ENCODE data around the gene CACNA2D2.

Gene CACNA2D2

GRCh38 chr3:50333744-50334328 is 169.6 kb downstream of the CACNA2D2 start:
- peak overlapping the region; percentile 8; the same call in 1 of the 2 replicates for H3K4me3 ChIP-seq (replicated peaks; ENCODE audit: low read depth, low read length)
- DNase-seq (ENCODE audit: extremely low read depth, low read depth), result no peak
- no peak for TF ChIP-seq CTCF (IDR thresholded peaks at IDR 0.05; ENCODE audit: low read depth, low read length, missing control alignments)

- no peak overlapping the region for H3K4me3 ChIP-seq (replicated peaks; ENCODE audit: low read depth, low read length)
- no peak for DNase-seq (ENCODE audit: extremely low read depth, low read depth)
- TF ChIP-seq CTCF (IDR thresholded peaks at IDR 0.05; ENCODE audit: low read depth, low read length, missing control alignments), result no peak
Measured at GRCh38 chr3:50331364-50331907, 172.0 kb downstream of the CACNA2D2 start.

- H3K4me3 ChIP-seq (replicated peaks; ENCODE audit: low read depth, low read length), result no peak overlapping the region
- TF ChIP-seq CTCF (IDR thresholded peaks at IDR 0.05; ENCODE audit: low read depth, low read length, missing control alignments), result no peak
- no peak for DNase-seq (ENCODE audit: extremely low read depth, low read depth)
Measured at GRCh38 chr3:50330330-50330729, 173.1 kb downstream of the CACNA2D2 start.

- H3K4me3 ChIP-seq (replicated peaks; ENCODE audit: low read depth, low read length), result peak within 1 kb of the TSS; percentile 94
- no peak for DNase-seq (ENCODE audit: extremely low read depth, low read depth)
- no peak for TF ChIP-seq CTCF (IDR thresholded peaks at IDR 0.05; ENCODE audit: low read depth, low read length, missing control alignments)
Measured at GRCh38 chr3:50327943-50328691, 175.3 kb downstream of the CACNA2D2 start, which contains the start of gene TUSC2. TSS of gene TUSC2 (minus strand) at chr3:50328223. CDS start at chr3:50328099, 124 bp downstream.

GRCh38 chr3:50327129-50327528 is 176.3 kb downstream of the CACNA2D2 start:
- no peak for DNase-seq (ENCODE audit: extremely low read depth, low read depth)
- no peak for TF ChIP-seq CTCF (IDR thresholded peaks at IDR 0.05; ENCODE audit: low read depth, low read length, missing control alignments)
- H3K4me3 ChIP-seq (replicated peaks; ENCODE audit: low read depth, low read length), result peak overlapping the region; percentile 94

- no peak for DNase-seq (ENCODE audit: extremely low read depth, low read depth)
- no peak for TF ChIP-seq CTCF (IDR thresholded peaks at IDR 0.05; ENCODE audit: low read depth, low read length, missing control alignments)
- H3K4me3 ChIP-seq (replicated peaks; ENCODE audit: low read depth, low read length), result no peak overlapping the region
Measured at GRCh38 chr3:50326182-50326541, 177.3 kb downstream of the CACNA2D2 start.
